MM.1S (cell line): Measurements from ENCODE around the gene EBF3.

Experiments used
- DNase-seq: peaks from one replicate; pipeline ENCODE4 v3.0.0-alpha.2; 2015
- H2AFZ ChIP-seq: fragments of 300-600 bp; sonication (generic); 2 replicates; pipeline ENCODE4 v1.6.0; 2016; ENCODE audit warnings: antibody characterized with exemption, low read length
- H3F3A ChIP-seq: fragments of 300-600 bp; sonication (generic); 2 replicates; pipeline ENCODE4 v1.6.1; 2016; ENCODE audit warnings: mild to moderate bottlenecking, antibody characterized with exemption, low read length, moderate library complexity, mixed read lengths; ENCODE audit not compliant: insufficient read depth
- H3K27ac ChIP-seq: fragments of 300-600 bp; sonication (generic); 2 replicates; pipeline ENCODE4 v1.5.1; 2016; ENCODE audit warnings: mild to moderate bottlenecking, low read length
- H3K27me3 ChIP-seq: fragments of 300-600 bp; sonication (generic); replicated peaks from 2 replicates; pipeline ENCODE4 v1.6.0; 2016; ENCODE audit warnings: low read length; ENCODE audit not compliant: insufficient read depth
- H3K36me3 ChIP-seq: fragments of 300-600 bp; sonication (generic); replicated peaks from 2 replicates; pipeline ENCODE4 v1.6.1; 2016; ENCODE audit warnings: mild to moderate bottlenecking, low read length, mixed read lengths; ENCODE audit not compliant: insufficient read depth
- H3K4me1 ChIP-seq: fragments of 300-600 bp; sonication (generic); 2 replicates; pipeline ENCODE4 v1.6.1; 2016; ENCODE audit warnings: low read length, mixed read lengths
- H3K4me2 ChIP-seq: fragments of 300-600 bp; sonication (generic); 2 replicates; pipeline ENCODE4 v1.6.0; 2016; ENCODE audit warnings: low read depth, low read length
- H3K4me3 ChIP-seq: fragments of 300-600 bp; sonication (generic); 2 replicates; pipeline ENCODE4 v1.5.1; 2016; ENCODE audit warnings: low read length, mixed read lengths
- H3K79me2 ChIP-seq: fragments of 300-600 bp; sonication (generic); 2 replicates; pipeline ENCODE4 v1.6.1; 2016; ENCODE audit warnings: mixed run types, low read length, mixed read lengths
- H3K9ac ChIP-seq: fragments of 300-600 bp; sonication (generic); 2 replicates; pipeline ENCODE4 v1.6.1; 2016; ENCODE audit warnings: low read length, mixed read lengths
- H3K9me2 ChIP-seq: fragments of 300-600 bp; sonication (generic); replicated peaks from 2 replicates; pipeline ENCODE4 v1.6.1; 2016; ENCODE audit warnings: mild to moderate bottlenecking, low read length, mixed read lengths; ENCODE audit not compliant: insufficient read depth
- H3K9me3 ChIP-seq: fragments of 300-600 bp; sonication (generic); replicated peaks from 2 replicates; pipeline ENCODE4 v1.6.1; 2016; ENCODE audit warnings: mild to moderate bottlenecking, low read length, mixed read lengths; ENCODE audit not compliant: insufficient read depth
- H4K20me1 ChIP-seq: fragments of 300-600 bp; sonication (generic); 2 replicates; pipeline ENCODE4 v1.6.1; 2016; ENCODE audit warnings: mild to moderate bottlenecking, low read length, moderate library complexity, mixed read lengths; ENCODE audit not compliant: insufficient read depth
- CTCF ChIP-seq: fragments of 300-600 bp; sonication (generic); IDR thresholded peaks from 2 replicates; pipeline ENCODE4 v1.5.1; 2016; ENCODE audit warnings: antibody characterized with exemption, low read length, mixed read lengths
- EZH2 ChIP-seq: fragments of 300-600 bp; sonication (generic); optimal IDR thresholded peaks from 2 replicates; pipeline ENCODE3; 2017; ENCODE audit warnings: low read depth, mild to moderate bottlenecking, antibody characterized with exemption, low read length, mixed read lengths
- EZH2phosphoT487 ChIP-seq: fragments of 300-600 bp; sonication (generic); IDR thresholded peaks from 2 replicates; pipeline ENCODE4 v1.6.1; 2018; ENCODE audit warnings: antibody characterized with exemption, low read length

Gene EBF3

GRCh38 chr10:129932182-129932581, 31.9 kb downstream of the EBF3 start:
- Histone ChIP-seq H4K20me1 (no peaks in the 10 kb centered on the region), H3K27ac (no peak overlapping the region), H3K9ac (no peak overlapping the region), H3K9me3 (no peaks in the 10 kb centered on the region), H3K79me2 (no peaks in the 10 kb centered on the region), H3F3A (no peaks in the 10 kb centered on the region), H3K36me3 (no peaks in the 10 kb centered on the region), H2AFZ (no peak overlapping the region), H3K4me3 (no peak overlapping the region), H3K4me1 (no peaks in the 10 kb centered on the region), H3K9me2 (no peaks in the 10 kb centered on the region), H3K4me2 (no peak overlapping the region), H3K27me3 (no peaks in the 10 kb centered on the region)
- no peak for TF ChIP-seq CTCF
- no peak for TF ChIP-seq EZH2
- no peak for TF ChIP-seq EZH2phosphoT487
- DNase-seq: no peak

- H3K9me2 ChIP-seq: no peaks in the 10 kb centered on the region
- no peaks in the 10 kb centered on the region for H3F3A ChIP-seq
- no peaks in the 10 kb centered on the region for H3K79me2 ChIP-seq
- no peak overlapping the region for H3K4me3 ChIP-seq
- H3K36me3 ChIP-seq: no peaks in the 10 kb centered on the region
- no peaks in the 10 kb centered on the region for H3K9me3 ChIP-seq
- H3K4me2 ChIP-seq: no peak overlapping the region
- no peak overlapping the region for H3K27ac ChIP-seq
- H3K9ac ChIP-seq: no peak overlapping the region
- no peak for DNase-seq
- TF ChIP-seq EZH2: no peak
- TF ChIP-seq EZH2phosphoT487: no peak
- TF ChIP-seq CTCF: no peak
- H3K4me1 ChIP-seq: no peaks in the 10 kb centered on the region
- H2AFZ ChIP-seq: no peak overlapping the region
- no peaks in the 10 kb centered on the region for H4K20me1 ChIP-seq
- no peaks in the 10 kb centered on the region for H3K27me3 ChIP-seq
Observed at GRCh38 chr10:129929343-129930292, 34.5 kb downstream of the EBF3 start.

GRCh38 chr10:129927351-129928120, 36.5 kb downstream of the EBF3 start:
- no peak overlapping the region for H2AFZ ChIP-seq
- TF ChIP-seq EZH2phosphoT487 (no peak), EZH2 (no peak), CTCF (no peak)
- no peaks in the 10 kb centered on the region for H3K9me3 ChIP-seq
- no peaks in the 10 kb centered on the region for H3K79me2 ChIP-seq
- no peak overlapping the region for H3K27ac ChIP-seq
- H3F3A ChIP-seq: no peaks in the 10 kb centered on the region
- no peak overlapping the region for H3K9ac ChIP-seq
- H3K4me3 ChIP-seq: no peak overlapping the region
- no peak overlapping the region for H3K4me2 ChIP-seq
- no peaks in the 10 kb centered on the region for H3K27me3 ChIP-seq
- H3K9me2 ChIP-seq: no peaks in the 10 kb centered on the region
- no peaks in the 10 kb centered on the region for H3K36me3 ChIP-seq
- H3K4me1 ChIP-seq: no peaks in the 10 kb centered on the region
- no peak for DNase-seq
- no peaks in the 10 kb centered on the region for H4K20me1 ChIP-seq
